Motor neuron (in vitro differentiated cells): ENCODE measurements around the gene JCHAIN. TPM values are rescaled to one million over a fixed set of nuclear protein-coding genes. Genes with fewer than 3 reads are reported as not detected.

Source experiments
- ATAC-seq, 8 experiments: fragments of 200-7000 bp; cut with Tn5 transposase; replicated peaks in 6 of 8; 2 replicates each; pipeline ENCODE4 v1.8.0; 2021; ENCODE audit warnings: mild to moderate bottlenecking in 8 of 8, moderate library complexity in 8 of 8
- H3K27ac ChIP-seq, 2 donors: fragments of 250-450 bp; sonication (Bioruptor Pico); 2 replicates each; pipeline ENCODE4 v1.9.0; 2021; ENCODE audit warnings: antibody characterized with exemption in 2 of 2, mild to moderate bottlenecking in 2 of 2, moderate library complexity in 1 of 2
- H3K4me1 ChIP-seq, 2 donors: fragments of 250-450 bp; sonication (Bioruptor Pico); replicated peaks in 1 of 2; 2 replicates each; pipeline ENCODE4 v1.6.1; 2021; ENCODE audit warnings: antibody characterized with exemption in 2 of 2, mild to moderate bottlenecking in 2 of 2, moderate library complexity in 1 of 2
- H3K4me3 ChIP-seq, 5 donors: fragments of 250-450 bp; sonication (Bioruptor Pico); 2 replicates each; pipeline ENCODE4 v1.9.0; 2021; ENCODE audit warnings: antibody characterized with exemption in 5 of 5, mild to moderate bottlenecking in 5 of 5, moderate library complexity in 4 of 5
- WGBS, 10 experiments: fragments of 450-650 bp; shearing (Covaris generic); methylation state at CpG; one replicate each; pipeline ENCODE4 v1.0.0; 2022; 5-methylcytosine and 5-hydroxymethylcytosine counted together
- in situ Hi-C, 9 experiments: fragments of 400-800 bp; cut with MboI; loops; one replicate each; pipeline ENCODE4 v1.15.0; 2021; ENCODE audit warnings: low sequenced_read_pairs in 9 of 9, low pct_unique_long_range_greater_than_20kb in 2 of 9; ENCODE audit not compliant: unreplicated experiment in 9 of 9
- total RNA-seq, 8 experiments: library from RNA; unstranded; fragments of 300-600 nt; gene quantifications; 2 replicates each; pipeline versions ENCODE4 v1.2.3 to v1.2.4, GENCODE V29; 2022

The JCHAIN gene
- not detected for total RNA-seq

GRCh38 chr4:70666369-70666768 lies at the start of gene JCHAIN:
JCHAIN (minus strand) TSS chr4:70666508; CDS start chr4:70666490, 18 bp downstream.
- ATAC-seq = no peak
- no peaks in the 10 kb centered on the region for H3K4me1 ChIP-seq
- 0 to 80% (median 40%) methylated on average over 1 of the region's 1 CpG; no CpG with 5 or more reads in 3 of the 10 experiments for WGBS, 10 experiments
- no peak within 1 kb of the TSS for H3K4me3 ChIP-seq
- in situ Hi-C loops = loop anchor here in 1 of 9 experiments (25.0 kb wide), 1 partner anchor 1046 kb away; no protein-coding TSS in a partner anchor
- H3K27ac ChIP-seq = no peak within 1 kb of the TSS

GRCh38 chr4:70715097-70715496 lies 48.8 kb upstream of the JCHAIN start:
- in situ Hi-C loops = no loop called here
- Histone ChIP-seq H3K27ac (no peak overlapping the region), H3K4me3 (no peak overlapping the region), H3K4me1 (peaks cover 0 to 4% of the 10 kb centered on the region in 2 donors)
- WGBS, 10 experiments = 80 to 100% (median 97%) methylated on average over 1 to 6 of the region's 6 CpGs; no CpG with 5 or more reads in 4 of the 10 experiments
- peak in 4 of 8 experiments; percentile 35 to 59 (median 44) for ATAC-seq

GRCh38 chr4:70714079-70714887 lies 48.0 kb upstream of the JCHAIN start:
- 32 to 100% (median 86%) methylated on average over 1 to 4 of the region's 5 CpGs for WGBS, 10 experiments
- no peak overlapping the region for H3K4me3 ChIP-seq
- no peak overlapping the region for H3K27ac ChIP-seq
- in situ Hi-C loops = no loop called here
- peak in 6 of 8 experiments; percentile 32 to 89 (median 79) for ATAC-seq
- peaks cover 4 to 5% of the 10 kb centered on the region in 2 donors for H3K4me1 ChIP-seq

- no peak overlapping the region for H3K27ac ChIP-seq
- in situ Hi-C loops = no loop called here
- WGBS, 10 experiments = 69 to 100% (median 88%) methylated on average over 2 to 6 of the region's 7 CpGs; no CpG with 5 or more reads in 2 of the 10 experiments
- H3K4me1 ChIP-seq = peaks cover 4 to 11% of the 10 kb centered on the region in 2 donors
- no peak for ATAC-seq
- H3K4me3 ChIP-seq = no peak overlapping the region
Measured at GRCh38 chr4:70713453-70714078, 47.3 kb upstream of the JCHAIN start.

- ATAC-seq = no peak
- in situ Hi-C loops = no loop called here
- H3K27ac ChIP-seq = no peak overlapping the region
- peaks cover 4 to 11% of the 10 kb centered on the region in 2 donors for H3K4me1 ChIP-seq
- WGBS, 10 experiments = 90 to 100% (median 95%) methylated on average over 2 to 6 of the region's 7 CpGs; no CpG with 5 or more reads in 2 of the 10 experiments
- no peak overlapping the region for H3K4me3 ChIP-seq
Measured at GRCh38 chr4:70712604-70713452, 46.5 kb upstream of the JCHAIN start.

GRCh38 chr4:70712150-70712549 lies 45.8 kb upstream of the JCHAIN start:
- Histone ChIP-seq H3K4me1 (peaks cover 4 to 11% of the 10 kb centered on the region in 2 donors), H3K27ac (no peak overlapping the region), H3K4me3 (no peak overlapping the region)
- no peak for ATAC-seq
- in situ Hi-C loops = no loop called here
- 36 to 100% (median 72%) methylated on average over 1 to 3 of the region's 3 CpGs; no CpG with 5 or more reads in 1 of the 10 experiments for WGBS, 10 experiments

- in situ Hi-C loops = no loop called here
- H3K4me3 ChIP-seq = no peak overlapping the region
- ATAC-seq = no peak
- H3K27ac ChIP-seq = no peak overlapping the region
- 78 to 100% (median 93%) methylated on average over 1 to 3 of the region's 3 CpGs; no CpG with 5 or more reads in 2 of the 10 experiments for WGBS, 10 experiments
- peaks cover 7 to 11% of the 10 kb centered on the region in 2 donors for H3K4me1 ChIP-seq
Measured at GRCh38 chr4:70711599-70711998, 45.3 kb upstream of the JCHAIN start.

GRCh38 chr4:70709611-70710205 lies 43.4 kb upstream of the JCHAIN start:
- Histone ChIP-seq H3K27ac (peak overlapping the region; percentile 8 to 54), H3K4me3 (peak overlapping the region in 2 of 5 donors; percentile 14 to 18), H3K4me1 (peaks cover 11 to 14% of the 10 kb centered on the region in 2 donors)
- 0 to 100% (median 54%) methylated on average over 1 to 6 of the region's 7 CpGs for WGBS, 10 experiments
- peak in 2 of 8 experiments; percentile 13 to 60 for ATAC-seq
- in situ Hi-C loops = no loop called here

GRCh38 chr4:70706516-70706915 lies 40.2 kb upstream of the JCHAIN start:
- in situ Hi-C loops = no loop called here
- 60 to 100% (median 80%) methylated on average over 1 of the region's 1 CpG; no CpG with 5 or more reads in 3 of the 10 experiments for WGBS, 10 experiments
- H3K4me3 ChIP-seq = peak overlapping the region; percentile 52 to 86 (median 69)
- H3K27ac ChIP-seq = no peak overlapping the region
- ATAC-seq = no peak
- peaks cover 17 to 23% of the 10 kb centered on the region in 2 donors for H3K4me1 ChIP-seq

- in situ Hi-C loops = no loop called here
- no peak for ATAC-seq
- Histone ChIP-seq H3K4me3 (peak overlapping the region; percentile 52 to 86 (median 69)), H3K27ac (peak overlapping the region in 1 of 2 donors; percentile 90), H3K4me1 (peaks cover 17 to 23% of the 10 kb centered on the region in 2 donors)
- WGBS, 10 experiments = 0 to 13% (median 2%) methylated on average over 1 to 7 of the region's 7 CpGs
Measured at GRCh38 chr4:70706044-70706461, 39.7 kb upstream of the JCHAIN start.

- peak; percentile 47 to 73 (median 67) for ATAC-seq
- Histone ChIP-seq H3K4me3 (peak overlapping the region; percentile 52 to 86 (median 69)), H3K27ac (peak overlapping the region; percentile 90 to 92), H3K4me1 (peaks cover 17 to 23% of the 10 kb centered on the region in 2 donors)
- WGBS, 10 experiments = 0 to 8% (median 2%) methylated on average over 2 to 18 of the region's 86 CpGs; no CpG with 5 or more reads in 2 of the 10 experiments
- in situ Hi-C loops = no loop called here
Measured at GRCh38 chr4:70705183-70706043, 39.1 kb upstream of the JCHAIN start.

GRCh38 chr4:70704931-70705182 lies 38.5 kb upstream of the JCHAIN start:
- in situ Hi-C loops = no loop called here
- WGBS, 10 experiments = no CpG with 5 or more reads among the region's 39 CpGs
- Histone ChIP-seq H3K27ac (peak overlapping the region; percentile 90 to 92), H3K4me3 (peak overlapping the region; percentile 52 to 86 (median 69)), H3K4me1 (peaks cover 17 to 23% of the 10 kb centered on the region in 2 donors)
- peak in 2 of 8 experiments; percentile 28 to 30 for ATAC-seq
